Measurements from ENCODE around the gene CATSPER3.

- no peak for TF ChIP-seq CTCF (IDR thresholded peaks at IDR 0.05)
- no peak for TF ChIP-seq POLR2A (IDR thresholded peaks at IDR 0.05)
Measured at GRCh38 chr5:135013947-135014570, 46.4 kb downstream of the CATSPER3 start.
